Stimulated activated CD8-positive, alpha-beta memory T cell treated with anti-CD3 and anti-CD28 coated beads, Interleukin-7, amount 100 ng/mL, for 1 hour (primary cell): ENCODE measurements around the gene COMT.
"Not testable (repeated sequence)": the region's sequence is repeated elsewhere in the genome, so short reads cannot be mapped to it uniquely, and the experiment has no call there.

Source experiments
- DNase-seq, 2 donors: peaks; one replicate each; pipeline ENCODE4 v3.0.0-alpha.2; 2020; ENCODE audit warnings: low read depth in 2 of 2

Gene COMT

DNA sequence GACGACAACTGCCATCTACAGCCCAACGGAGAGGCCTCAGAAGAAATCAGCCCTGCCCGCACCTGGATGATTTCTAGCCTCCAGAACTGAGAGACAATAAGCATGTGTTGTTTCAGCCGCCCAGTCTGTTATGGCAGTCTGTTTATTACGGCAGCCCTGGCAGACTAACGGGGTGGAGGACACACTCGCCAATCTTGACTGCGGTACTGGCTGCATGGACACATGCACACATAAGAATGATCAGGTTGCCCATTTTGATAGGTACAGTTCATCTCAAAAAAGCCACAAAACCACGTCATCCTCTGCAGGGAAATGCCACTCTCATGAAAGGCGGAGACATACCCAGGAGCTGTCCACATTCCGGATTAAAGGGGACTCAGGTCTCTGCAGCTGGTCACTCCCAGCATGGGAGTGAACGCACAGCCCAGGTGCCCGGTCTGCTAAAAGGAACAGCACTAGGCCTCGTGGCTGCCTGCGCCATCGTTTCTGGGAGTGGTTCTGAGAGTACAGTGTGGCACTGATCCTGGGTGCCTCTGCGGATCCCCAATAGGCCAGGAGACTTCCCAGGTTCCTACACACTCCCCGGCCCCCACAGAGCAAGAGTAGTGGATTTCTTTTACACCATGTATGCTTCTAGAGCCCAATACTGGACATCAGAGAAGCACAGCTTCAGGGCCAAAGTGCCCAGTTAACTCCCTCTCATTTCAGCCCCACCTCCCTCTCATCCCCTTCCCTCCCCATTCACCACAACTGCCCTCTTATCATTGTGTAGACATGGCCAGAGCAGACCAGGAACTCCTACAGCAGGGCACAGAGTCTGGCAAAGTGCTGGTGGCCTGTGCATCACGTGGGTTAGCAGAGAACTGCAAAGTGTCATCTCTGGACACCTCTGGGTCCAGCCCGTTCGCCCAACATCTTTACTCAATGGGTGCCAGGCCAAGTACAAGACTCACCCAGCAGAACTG, 11.7 kb upstream of the COMT start:
- no peak for DNase-seq

DNA sequence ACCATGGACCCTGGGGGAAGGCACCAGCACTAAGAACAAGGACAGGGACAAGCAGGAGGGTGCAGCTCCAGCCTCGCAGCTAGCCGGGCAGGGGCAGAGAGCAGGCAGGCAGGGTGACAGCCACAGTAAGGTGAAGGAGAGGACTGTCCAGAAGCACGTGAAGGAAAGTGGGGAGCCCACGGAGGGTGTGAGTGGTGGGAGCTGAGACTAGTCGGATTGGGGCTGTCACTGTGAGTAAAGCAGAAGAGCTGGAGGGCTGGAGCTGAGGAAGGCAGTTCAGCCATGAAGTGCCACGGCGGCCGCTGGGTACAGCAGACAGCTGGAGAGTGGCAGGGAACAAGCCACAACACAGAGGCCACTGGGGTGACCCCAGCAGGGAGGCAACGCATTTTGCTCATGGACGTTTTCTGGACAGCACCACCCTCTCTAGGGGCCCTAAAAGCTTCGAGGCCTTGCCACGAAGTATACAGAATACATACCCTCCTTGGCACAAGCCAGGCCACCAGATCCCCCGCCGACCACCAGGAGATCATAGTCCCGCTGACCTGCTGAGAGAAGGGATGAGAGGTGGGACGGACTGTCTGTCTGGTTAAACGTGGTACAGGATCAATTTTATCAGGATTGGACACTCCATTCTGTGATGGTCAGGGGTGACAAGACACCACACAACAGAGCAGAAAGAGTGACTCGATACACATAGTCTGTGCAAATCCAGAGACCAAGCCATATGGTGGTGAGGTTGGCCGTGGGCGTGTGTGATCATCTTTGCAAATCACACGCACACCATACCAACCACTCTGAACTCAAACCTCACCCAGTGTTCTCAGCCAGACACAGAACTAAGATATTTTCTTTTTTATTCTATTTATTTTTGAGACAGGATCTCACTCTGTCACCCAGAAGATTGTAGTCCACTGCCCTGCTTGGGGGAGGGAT, 10.8 kb upstream of the COMT start:
- DNase-seq: no peak

DNA sequence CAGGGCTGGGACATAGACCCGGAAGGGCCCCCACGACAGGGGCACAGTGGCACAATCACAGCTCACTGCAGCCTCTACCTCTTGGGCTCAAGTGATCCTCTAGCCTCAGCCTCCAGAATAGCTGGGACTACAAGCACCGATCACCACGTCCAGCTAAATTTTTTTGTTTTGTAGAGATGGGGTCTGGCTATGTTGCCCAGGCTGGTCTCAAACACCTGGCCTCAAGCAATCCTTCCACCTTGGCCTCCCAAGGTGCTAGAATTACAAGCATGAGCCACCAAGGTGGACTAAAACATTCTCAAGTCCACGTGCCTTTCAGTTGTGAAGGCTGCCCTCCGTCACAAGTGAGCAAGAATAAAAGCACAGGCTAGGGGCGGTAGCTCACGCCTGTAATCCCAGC, 10.1 kb upstream of the COMT start:
- DNase-seq: no peak

DNA sequence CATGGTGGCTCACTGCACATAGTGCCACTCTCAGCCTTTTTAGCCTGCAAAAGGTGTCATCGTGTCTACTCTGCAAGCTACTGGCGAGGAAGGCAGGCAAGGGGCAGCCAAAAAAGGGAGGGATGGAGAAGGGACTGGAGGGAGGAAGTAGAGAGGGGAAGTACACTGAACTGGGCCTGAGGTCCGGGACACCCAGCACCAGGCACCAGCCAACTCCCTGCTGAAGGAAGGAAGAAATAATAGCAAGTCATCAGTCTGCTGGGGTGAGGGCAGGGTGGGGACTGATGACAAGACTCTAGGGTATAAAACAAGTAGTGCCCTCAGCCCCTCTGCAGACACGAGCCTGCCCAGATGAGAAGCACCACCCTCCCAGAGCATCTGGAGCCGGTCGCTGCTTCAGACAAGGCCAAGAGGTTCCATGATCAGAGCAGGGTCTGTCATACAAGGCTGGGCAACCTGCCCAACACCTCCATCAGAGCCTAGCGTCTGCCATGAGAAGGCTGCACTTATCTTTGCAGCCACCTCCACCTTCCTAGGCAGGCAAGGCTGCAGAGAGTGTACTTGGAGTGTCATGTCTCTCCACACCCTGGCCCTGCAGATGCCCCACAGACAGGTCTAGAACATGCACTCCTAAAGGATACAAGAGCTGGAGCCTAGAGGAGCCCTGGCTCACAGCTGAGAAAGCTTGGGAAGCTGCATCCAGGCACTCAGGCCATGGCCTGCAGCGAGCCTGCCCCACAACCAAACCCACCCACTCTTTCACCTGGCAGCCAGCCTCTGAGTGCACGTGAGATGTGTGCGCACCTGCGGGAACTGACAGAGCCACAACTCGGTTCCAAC, 9.0 kb upstream of the COMT start:
- no peak for DNase-seq

DNA sequence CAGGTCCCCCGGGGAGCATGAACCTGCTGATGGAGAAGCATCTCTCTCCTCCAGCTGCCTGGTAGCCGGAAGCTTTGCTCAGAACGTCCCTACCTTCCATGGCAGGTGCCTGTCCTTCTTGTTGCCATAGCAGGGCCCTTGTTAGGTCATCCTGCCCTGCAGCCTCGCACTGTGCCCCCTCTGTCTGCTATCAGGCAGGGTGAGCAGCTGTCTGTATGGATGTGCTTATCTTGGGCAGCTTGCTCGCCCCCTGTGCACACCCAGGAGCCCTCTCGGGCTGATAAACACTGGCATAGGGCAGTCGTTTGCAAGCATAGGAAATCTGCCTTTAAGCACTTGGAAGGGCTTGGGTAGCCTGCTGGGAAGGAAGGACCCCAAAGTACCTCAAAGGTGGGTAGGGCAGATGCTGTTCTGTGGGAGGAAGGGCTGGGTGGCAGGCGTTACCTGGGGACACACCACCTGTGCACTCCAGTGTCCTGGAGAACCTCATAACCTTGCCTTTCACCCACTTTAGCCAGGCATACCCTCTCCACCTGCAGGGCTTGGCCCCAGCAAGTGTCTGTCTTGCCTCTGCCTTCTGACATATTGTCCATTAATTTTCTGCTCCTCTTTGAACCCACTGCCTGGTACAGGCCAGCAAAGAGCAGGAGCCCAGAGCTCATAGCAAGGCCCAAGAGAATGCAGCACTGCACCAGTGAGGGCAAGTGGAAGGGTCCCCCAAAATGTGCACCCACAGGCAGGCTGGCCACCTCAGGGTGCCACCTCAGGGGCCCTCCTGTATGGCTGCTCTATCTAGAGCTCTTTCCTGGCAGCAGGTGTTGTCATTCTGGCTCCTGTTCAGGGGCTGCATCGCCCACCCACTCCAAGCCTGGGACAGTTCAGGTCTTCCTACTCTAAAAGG, 8.0 kb upstream of the COMT start:
- DNase-seq: no peak

DNA sequence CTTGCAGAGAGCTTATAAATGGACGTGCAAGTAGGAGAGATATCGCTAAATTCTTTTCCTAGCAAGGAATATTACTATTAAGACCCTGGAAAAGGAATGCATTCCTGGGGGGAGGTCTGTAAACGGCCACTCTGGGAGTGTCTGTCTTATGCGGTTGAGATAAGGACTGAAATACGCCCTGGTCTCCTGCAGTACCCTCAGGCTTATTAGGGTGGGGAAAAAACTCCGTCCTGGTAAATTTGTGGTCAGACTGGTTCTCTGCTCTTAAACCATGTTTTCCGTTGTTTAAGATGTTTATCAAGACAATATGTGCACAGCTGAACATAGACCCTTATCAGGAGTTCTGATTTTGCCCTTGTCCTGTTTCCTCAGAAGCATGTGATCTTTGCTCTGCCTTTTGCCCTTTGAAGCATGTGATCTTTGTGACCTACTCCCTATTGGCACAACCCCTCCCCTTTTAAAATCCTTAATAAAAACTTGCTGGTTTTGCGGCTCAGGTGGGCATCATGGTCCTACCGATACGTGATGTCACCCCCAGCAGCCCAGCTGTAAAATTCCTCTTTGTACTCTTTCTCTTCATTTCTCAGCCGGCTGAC, 6.4 kb upstream of the COMT start:
- not testable (repeated sequence) for DNase-seq

DNA sequence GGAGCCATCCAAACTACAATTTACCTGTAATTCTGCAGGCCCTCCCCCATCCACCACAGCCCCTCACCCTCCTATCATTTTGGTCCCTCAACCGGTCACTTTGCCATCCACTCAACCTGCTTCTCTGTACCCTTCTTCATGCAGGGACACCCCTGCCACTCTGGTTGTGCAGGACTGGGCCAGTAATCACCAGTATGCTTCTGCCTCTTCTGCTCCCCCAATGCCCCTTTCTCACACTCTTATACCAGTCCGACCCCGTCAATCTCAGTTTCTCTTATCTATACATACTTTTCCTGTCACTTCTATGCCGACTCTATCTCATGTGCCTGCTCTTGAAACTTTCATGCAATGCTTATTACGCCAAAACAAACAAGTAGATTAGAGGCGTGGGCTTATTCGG, 5.1 kb upstream of the COMT start:
- no peak for DNase-seq

DNA sequence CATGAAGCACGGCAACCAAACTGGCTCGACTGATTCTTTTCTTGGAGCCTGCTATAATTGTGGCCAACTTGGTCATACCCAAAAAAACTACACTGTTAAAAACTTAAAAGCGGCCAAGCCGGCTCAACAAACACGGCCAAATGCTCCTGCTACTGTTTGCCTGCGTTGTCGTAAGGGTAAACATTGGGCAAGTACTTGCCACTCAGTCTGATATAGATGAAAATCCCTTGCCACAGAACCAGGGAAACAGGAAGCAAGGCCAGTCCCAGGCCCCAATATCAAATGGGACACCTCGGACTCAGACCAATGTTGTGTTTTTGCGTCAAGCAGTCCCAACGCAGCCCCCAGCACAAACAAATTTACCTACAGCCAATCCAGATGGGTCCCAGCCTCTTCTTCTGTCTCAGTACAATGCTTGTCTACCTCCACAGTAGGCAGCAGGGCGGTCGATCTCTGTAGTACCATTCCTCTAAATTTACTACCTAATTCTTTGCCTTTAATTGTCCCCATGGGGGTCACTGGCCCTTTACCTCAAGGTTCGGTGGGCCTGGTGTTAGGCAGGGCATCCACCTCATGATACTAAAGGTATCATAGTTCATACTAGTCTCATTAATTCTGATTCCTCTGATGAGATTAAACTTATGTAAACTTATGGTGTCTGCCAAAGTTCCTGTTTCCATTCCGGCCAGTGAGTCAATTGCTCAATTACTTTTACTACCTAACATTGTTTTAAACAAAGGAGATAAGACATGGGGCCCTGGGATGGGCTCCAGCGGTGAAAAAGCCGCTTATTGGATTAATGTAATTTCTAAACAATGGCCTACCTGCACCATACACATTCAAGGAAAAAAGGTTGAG, 3.7 kb upstream of the COMT start:
- DNase-seq: no peak

DNA sequence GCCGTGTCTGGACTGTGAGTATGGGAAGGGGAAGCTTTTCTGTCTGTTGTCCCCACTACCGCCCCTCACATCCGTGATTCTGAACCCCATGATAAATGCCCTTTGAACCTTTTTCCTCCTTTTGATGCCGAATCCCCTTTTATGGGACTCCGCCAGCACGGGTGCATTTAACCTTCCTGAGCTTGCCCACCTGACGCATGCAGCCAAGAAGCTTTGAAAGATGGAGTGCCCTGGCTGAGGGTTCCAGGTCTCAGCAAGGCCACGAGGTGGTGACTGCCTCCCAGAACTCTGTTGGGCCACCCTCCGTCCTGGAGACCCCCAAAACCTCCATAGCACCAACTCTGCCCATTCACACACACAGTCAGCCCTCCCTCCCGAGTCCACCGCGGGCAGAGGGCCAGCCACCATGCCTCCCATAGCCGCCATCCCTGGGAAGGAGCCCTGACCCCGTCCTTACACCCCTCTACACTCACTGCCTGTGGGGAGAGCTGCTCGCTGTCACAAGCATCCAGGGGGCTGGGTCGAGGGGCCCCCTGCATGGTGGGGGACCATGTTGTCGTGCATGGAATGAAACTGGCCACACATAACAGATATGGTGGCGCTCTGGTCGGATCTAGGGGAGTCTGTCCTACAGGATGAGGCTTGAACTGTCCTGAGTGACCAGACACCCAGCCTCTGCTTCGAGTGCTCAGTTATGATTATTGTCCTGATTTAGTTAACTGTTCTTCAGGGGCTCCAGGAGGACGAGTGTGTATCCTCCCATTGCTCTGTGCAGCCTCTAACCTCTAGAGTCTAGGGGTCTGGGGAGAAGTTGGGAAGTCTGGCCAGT, 822 bp upstream of the COMT start:
- DNase-seq: no peak

DNA sequence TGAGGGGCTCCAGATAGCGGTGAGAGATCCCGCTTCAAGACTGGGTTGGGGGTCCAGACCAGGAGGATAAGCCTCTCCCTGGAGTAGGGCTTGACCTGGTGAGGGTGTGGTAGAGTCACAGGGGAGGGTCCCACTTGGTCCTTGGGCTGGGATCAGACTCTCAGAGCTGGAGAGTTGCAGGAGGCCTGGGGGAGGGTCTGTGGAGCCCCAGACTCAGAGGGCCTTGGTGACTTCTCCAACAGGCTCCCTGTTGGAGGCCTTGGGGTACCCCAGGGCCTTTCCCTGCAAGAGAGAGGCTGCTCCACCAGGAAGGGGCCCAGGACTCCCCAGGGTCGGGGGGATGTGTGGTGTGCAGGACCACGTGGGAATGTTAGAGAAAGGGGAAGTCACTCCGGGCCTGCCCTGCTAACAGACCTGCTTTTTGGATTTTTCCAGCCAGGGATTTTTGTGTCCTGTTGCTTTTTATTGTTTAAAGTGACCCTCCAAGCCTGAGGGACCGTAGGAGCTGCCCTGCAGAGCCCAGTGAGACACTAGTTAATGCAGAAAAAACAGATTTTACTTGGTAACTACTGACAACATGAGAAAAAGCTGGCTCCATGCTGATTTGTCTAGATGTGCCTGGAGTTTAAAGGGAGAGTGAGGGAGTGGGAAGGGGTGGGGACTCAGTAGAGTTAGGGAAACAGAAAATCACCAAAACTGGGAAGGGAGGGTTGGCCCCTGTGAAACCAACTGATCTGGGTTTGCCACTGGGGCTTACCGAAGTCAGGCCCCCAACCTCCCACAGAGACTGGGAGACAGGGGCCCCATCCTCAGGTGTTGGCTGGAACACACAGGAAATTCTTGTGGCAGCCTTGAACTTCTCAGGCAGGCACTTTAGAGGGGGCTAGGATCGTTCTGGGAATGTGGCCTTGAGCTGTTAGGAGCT, 847 bp downstream of the COMT start:
- DNase-seq: no peak

DNA sequence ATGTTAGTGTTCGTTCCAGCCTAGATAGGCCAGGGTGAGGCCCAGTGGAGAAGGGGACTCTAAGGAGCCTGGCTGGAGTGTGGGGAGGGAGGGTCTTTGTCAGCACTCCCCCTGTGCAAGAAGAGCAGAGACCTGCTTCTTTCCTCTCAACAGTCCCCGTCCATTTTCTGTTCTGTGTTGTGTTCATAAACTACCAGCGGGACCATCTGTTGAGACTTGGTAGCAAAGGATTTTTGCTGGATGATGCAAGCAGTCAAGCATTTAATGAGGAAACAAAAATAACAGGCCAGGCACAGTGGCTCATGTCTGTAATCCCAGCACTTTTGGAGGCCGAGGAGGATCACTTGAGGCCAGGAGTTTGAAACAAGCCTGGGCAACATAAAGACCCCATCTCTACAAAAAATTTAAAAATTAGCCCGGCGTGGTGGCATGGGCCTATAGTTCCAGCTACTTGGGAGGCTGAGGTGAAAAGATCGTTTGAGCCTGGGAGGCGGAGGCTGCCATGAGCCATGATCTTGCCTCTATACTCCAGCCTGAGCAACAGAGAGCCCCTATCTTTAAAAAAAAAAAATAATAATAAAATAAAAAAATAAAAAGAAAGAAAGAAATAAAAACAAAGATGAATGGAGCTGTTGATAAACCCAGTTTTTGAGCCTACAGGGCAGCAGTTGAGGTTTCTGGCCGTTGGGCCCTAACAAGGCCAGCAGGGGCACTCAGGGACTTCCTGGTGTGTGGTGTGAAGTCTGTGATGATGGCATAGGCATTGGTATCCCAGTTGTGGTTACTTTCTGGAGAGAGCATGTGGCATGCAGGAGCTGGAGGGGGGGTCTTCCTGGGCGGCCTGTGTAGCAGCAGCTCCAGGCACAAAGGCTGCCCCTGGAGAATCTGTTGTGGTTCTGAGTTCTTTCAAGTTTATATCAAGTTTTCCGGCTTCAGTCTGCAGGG, 1.8 kb downstream of the COMT start:
- DNase-seq: no peak

DNA sequence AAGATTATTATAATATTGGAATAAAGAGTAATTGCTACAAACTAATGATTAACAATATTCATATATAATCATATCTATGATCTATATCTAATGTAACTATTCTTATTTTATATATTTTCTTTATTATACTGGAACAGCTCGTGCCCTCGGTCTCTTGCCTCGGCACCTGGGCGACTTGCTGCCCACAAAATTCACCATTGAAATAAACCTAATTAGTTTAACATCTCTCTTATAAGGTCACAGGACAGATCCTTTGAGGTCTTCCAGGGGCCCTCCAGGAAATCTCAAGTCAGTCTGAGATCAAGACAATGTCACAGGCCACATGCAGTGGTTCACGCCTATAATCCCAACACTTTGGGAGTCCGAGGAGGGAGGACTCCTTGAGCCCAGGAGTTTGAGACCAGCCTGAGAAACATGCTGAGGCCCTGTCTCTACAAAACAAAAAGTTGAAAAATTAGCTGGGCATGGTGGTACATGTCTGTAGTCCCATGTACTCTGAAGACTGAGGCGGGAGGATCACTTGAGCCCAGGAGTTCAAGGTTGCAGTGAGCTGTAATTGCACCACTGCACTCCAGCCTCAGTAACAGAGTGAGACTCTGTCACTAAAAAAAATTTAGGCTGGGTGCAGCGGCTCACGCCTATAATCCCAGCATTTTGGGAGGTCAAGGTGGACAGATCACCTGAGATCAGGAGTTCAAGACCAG, 6.6 kb downstream of the COMT start:
- DNase-seq: no peak

DNA sequence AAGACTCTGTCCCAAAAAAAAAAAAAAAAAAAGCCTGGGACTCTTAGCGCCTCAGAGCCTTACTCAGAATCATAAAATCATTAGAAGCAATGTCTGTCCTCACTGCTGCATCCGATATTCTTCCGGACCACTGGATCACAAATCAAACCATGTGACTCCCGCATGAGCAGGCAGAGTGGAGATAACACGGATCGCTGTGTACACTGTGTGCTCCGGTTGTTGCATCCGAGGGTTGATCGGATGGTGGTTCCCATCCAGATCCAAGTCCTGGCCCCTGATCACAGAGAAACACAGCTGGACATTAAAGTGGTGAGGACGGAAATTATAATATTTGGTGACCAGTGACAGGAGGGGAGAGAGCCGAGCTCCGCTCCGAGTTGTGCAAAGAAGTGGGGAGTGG, 9.8 kb downstream of the COMT start:
- no peak for DNase-seq

DNA sequence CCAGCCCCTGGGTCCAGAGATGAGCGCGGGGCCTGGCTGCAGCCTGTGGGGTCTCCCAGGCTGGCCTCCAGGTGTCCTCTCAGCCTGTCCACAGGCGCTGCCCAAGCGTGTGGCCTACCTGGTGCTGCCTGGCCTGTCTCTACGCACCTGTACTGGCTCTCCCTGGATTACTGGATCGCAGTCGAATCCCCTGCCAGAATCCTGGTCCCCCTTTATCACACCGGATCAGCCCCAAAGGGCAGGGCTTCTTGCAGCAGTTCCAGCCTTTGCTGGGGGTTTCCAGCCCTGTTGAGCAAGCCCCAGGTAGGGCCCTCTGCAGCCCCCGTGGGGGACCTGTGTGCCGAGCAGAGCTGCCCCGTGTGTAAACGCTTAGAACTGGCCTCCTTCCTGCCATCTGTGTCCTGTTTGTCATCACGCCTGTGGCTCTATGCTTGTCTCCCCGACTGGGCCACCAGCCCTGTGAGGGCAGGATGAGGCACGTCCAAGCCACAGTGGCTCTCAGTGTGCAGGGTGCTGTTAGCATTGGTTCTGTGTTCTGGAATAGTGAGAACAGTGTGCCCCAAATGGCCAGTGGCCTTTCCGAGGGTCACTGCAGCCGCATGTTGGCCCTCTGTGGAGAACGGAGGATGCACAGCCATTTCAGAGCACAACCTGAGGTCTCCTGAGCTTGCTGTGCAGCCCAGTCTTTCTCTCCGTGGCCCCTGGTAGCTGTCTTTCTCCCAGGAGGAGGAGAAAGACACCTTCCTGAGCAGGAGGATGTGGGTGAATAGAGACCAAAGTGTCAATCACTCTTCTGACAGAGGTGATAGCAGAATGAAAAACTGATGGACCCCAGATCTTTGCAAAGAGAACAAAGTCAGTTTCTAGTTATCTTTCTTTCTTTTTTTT, 13.9 kb downstream of the COMT start:
- no peak for DNase-seq

DNA sequence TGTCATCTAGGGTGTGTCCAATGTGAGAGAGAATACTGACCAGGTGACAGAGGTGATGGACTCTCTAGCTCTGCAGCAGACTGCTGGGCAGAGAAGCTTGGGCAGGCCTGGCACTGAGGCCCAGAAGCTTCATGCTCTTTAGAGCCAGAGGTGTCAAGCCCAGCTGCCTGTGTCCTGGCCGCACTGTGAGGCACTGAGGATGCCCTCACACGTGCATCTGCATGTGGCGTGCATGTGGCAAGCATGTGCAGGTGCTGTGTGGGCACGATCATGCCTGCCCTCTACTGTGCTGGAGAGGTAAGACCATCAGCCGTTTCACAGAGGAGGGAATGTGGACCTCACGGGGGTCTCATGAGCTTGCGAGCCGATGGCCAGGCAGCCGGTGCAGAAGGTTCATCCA, 15.9 kb downstream of the COMT start:
- DNase-seq: no peak
